Parathyroid adenoma (tissue), 2 donors: ENCODE measurements around the gene DEUP1.

ENCODE experiments used
- H2AFZ ChIP-seq: fragments of 300-600 bp; sonication (generic); one replicate; pipeline ENCODE4 v1.7.0; 2017; ENCODE audit warnings: antibody characterized with exemption, mild to moderate bottlenecking
- H3K27ac ChIP-seq: fragments of 300-600 bp; sonication (generic); one replicate; pipeline ENCODE4 v1.7.0; 2017
- H3K27me3 ChIP-seq: fragments of 300-600 bp; sonication (generic); one replicate; pipeline ENCODE4 v1.7.0; 2017; ENCODE audit warnings: low read length; ENCODE audit not compliant: control insufficient read depth, insufficient read depth
- H3K36me3 ChIP-seq: fragments of 300-600 bp; sonication (generic); one replicate; pipeline ENCODE4 v1.7.0; 2017; ENCODE audit warnings: low read length; ENCODE audit not compliant: control insufficient read depth, insufficient read depth
- H3K4me1 ChIP-seq: fragments of 300-600 bp; sonication (generic); one replicate; pipeline ENCODE4 v1.7.0; 2017; ENCODE audit warnings: control low read depth
- H3K4me2 ChIP-seq: fragments of 300-600 bp; sonication (generic); one replicate; pipeline ENCODE4 v1.7.0; 2017; ENCODE audit warnings: low read length
- H3K4me3 ChIP-seq: fragments of 300-600 bp; sonication (generic); one replicate; pipeline ENCODE4 v1.7.0; 2017; ENCODE audit warnings: low read depth, low read length
- H3K79me2 ChIP-seq: fragments of 300-600 bp; sonication (generic); one replicate; pipeline ENCODE4 v1.7.0; 2017; ENCODE audit warnings: control low read depth
- H3K9ac ChIP-seq: fragments of 300-600 bp; sonication (generic); one replicate; pipeline ENCODE4 v1.7.0; 2017; ENCODE audit warnings: mild to moderate bottlenecking
- H3K9me3 ChIP-seq: fragments of 300-600 bp; sonication (generic); one replicate; pipeline ENCODE4 v1.7.0; 2017; ENCODE audit warnings: low read length; ENCODE audit not compliant: control insufficient read depth
- CTCF ChIP-seq: fragments of 300-600 bp; sonication (generic); IDR thresholded peaks from one replicate; pipeline ENCODE4 v1.7.0; 2017; ENCODE audit warnings: antibody characterized with exemption, mild to moderate bottlenecking
- donor health status: primary hyperparathyroidism.

DEUP1 gene

GRCh38 chr11:93481696-93482095, 151.2 kb downstream of the DEUP1 start:
- Histone ChIP-seq H3K9ac (no peak overlapping the region), H3K9me3 (no peaks in the 10 kb centered on the region), H3K27me3 (no peaks in the 10 kb centered on the region), H3K79me2 (no peaks in the 10 kb centered on the region), H3K36me3 (no peaks in the 10 kb centered on the region), H3K27ac (no peak overlapping the region), H3K4me3 (no peak overlapping the region), H2AFZ (no peak overlapping the region), H3K4me2 (no peak overlapping the region), H3K4me1 (no peaks in the 10 kb centered on the region)
- no peak for TF ChIP-seq CTCF

- Histone ChIP-seq H3K27me3 (no peaks in the 10 kb centered on the region), H3K4me1 (no peaks in the 10 kb centered on the region), H3K79me2 (no peaks in the 10 kb centered on the region), H3K4me3 (no peak overlapping the region), H3K9me3 (no peaks in the 10 kb centered on the region), H3K4me2 (no peak overlapping the region), H3K36me3 (no peaks in the 10 kb centered on the region), H3K9ac (no peak overlapping the region), H3K27ac (no peak overlapping the region), H2AFZ (no peak overlapping the region)
- TF ChIP-seq CTCF: no peak
Observed at GRCh38 chr11:93482556-93482955, 152.0 kb downstream of the DEUP1 start.

- TF ChIP-seq CTCF: no peak
- Histone ChIP-seq H3K9me3 (no peaks in the 10 kb centered on the region), H3K36me3 (no peaks in the 10 kb centered on the region), H3K27ac (no peak overlapping the region), H3K27me3 (no peaks in the 10 kb centered on the region), H3K9ac (no peak overlapping the region), H3K4me1 (no peaks in the 10 kb centered on the region), H3K4me2 (no peak overlapping the region), H3K4me3 (no peak overlapping the region), H2AFZ (no peak overlapping the region), H3K79me2 (no peaks in the 10 kb centered on the region)
Observed at GRCh38 chr11:93484716-93485115, 154.2 kb downstream of the DEUP1 start.

- Histone ChIP-seq H3K4me2 (no peak overlapping the region), H3K79me2 (no peaks in the 10 kb centered on the region), H3K4me1 (peaks cover 4% of the 10 kb centered on the region), H3K9me3 (no peaks in the 10 kb centered on the region), H2AFZ (no peak overlapping the region), H3K27me3 (no peaks in the 10 kb centered on the region), H3K9ac (no peak overlapping the region), H3K4me3 (no peak overlapping the region), H3K27ac (no peak overlapping the region), H3K36me3 (no peaks in the 10 kb centered on the region)
- no peak for TF ChIP-seq CTCF
Observed at GRCh38 chr11:93485983-93486382, 155.4 kb downstream of the DEUP1 start.

GRCh38 chr11:93487032-93487483, 156.5 kb downstream of the DEUP1 start:
- Histone ChIP-seq H3K36me3 (no peaks in the 10 kb centered on the region), H3K9ac (no peak overlapping the region), H3K9me3 (no peaks in the 10 kb centered on the region), H3K4me3 (no peak overlapping the region), H3K27ac (no peak overlapping the region), H2AFZ (no peak overlapping the region), H3K4me2 (no peak overlapping the region), H3K27me3 (no peaks in the 10 kb centered on the region), H3K4me1 (peaks cover 7% of the 10 kb centered on the region), H3K79me2 (no peaks in the 10 kb centered on the region)
- TF ChIP-seq CTCF: no peak
